ENCODE data around the gene PTGDR. TPM values are rescaled to one million over a fixed set of nuclear protein-coding genes. Genes with fewer than 3 reads are reported as not detected.
A peak's percentile ranks its signal among the peaks of the same experiment; 100 is the strongest.

The PTGDR gene
- total RNA-seq, 4 donors from 2014 or later = 0.23 to 2.0 (median 1.1) TPM

- no peaks in the 10 kb centered on the region for H3K36me3 ChIP-seq
- TF ChIP-seq CTCF (IDR thresholded peaks at IDR 0.05) (no peak), POLR2AphosphoS5 (IDR thresholded peaks at IDR 0.05) (no peak), EP300 (IDR thresholded peaks at IDR 0.05) (no peak), POLR2A (IDR thresholded peaks at IDR 0.05) (no peak)
- H3K4me1 ChIP-seq = no peaks in the 10 kb centered on the region
- no peaks in the 10 kb centered on the region for H3K27me3 ChIP-seq
- no peak overlapping the region for H3K4me3 ChIP-seq
- DNase-seq (ENCODE audit: low spot score in 2 of 2) = no peak
- H3K27ac ChIP-seq = no peak overlapping the region
- no peaks in the 10 kb centered on the region for H3K9me3 ChIP-seq
- WGBS = 98% methylated on average over 6 of the region's 6 CpGs
Measured at GRCh38 chr14:52305014-52305413, 37.5 kb downstream of the PTGDR start.

GRCh38 chr14:52307376-52307775, 39.9 kb downstream of the PTGDR start:
- 84% methylated on average over 4 of the region's 4 CpGs for WGBS
- DNase-seq (ENCODE audit: low spot score in 2 of 2) = no peak
- H3K4me1 ChIP-seq = peaks cover 2% of the 10 kb centered on the region
- TF ChIP-seq POLR2AphosphoS5 (IDR thresholded peaks at IDR 0.05) (no peak), CTCF (IDR thresholded peaks at IDR 0.05) (no peak), POLR2A (IDR thresholded peaks at IDR 0.05) (no peak), EP300 (IDR thresholded peaks at IDR 0.05) (no peak)
- H3K27me3 ChIP-seq = no peaks in the 10 kb centered on the region
- no peak overlapping the region for H3K27ac ChIP-seq
- H3K9me3 ChIP-seq = no peaks in the 10 kb centered on the region
- no peaks in the 10 kb centered on the region for H3K36me3 ChIP-seq
- H3K4me3 ChIP-seq = no peak overlapping the region

- 63% methylated on average over 2 of the region's 2 CpGs for WGBS
- Histone ChIP-seq H3K36me3 (no peaks in the 10 kb centered on the region), H3K4me1 (peaks cover 7% of the 10 kb centered on the region), H3K4me3 (no peak overlapping the region), H3K9me3 (no peaks in the 10 kb centered on the region), H3K27me3 (no peaks in the 10 kb centered on the region), H3K27ac (no peak overlapping the region)
- TF ChIP-seq POLR2A (IDR thresholded peaks at IDR 0.05) = no peak
- TF ChIP-seq CTCF (IDR thresholded peaks at IDR 0.05) = no peak
- no peak for TF ChIP-seq POLR2AphosphoS5 (IDR thresholded peaks at IDR 0.05)
- TF ChIP-seq EP300 (IDR thresholded peaks at IDR 0.05) = no peak
- no peak for DNase-seq (ENCODE audit: low spot score in 2 of 2)
Measured at GRCh38 chr14:52307905-52308304, 40.4 kb downstream of the PTGDR start.

GRCh38 chr14:52310541-52310940, 43.0 kb downstream of the PTGDR start:
- Histone ChIP-seq H3K4me3 (no peak overlapping the region), H3K36me3 (no peaks in the 10 kb centered on the region), H3K27ac (no peak overlapping the region), H3K9me3 (no peaks in the 10 kb centered on the region), H3K27me3 (peaks cover 19% of the 10 kb centered on the region), H3K4me1 (peaks cover 29% of the 10 kb centered on the region)
- 85% methylated on average over 3 of the region's 3 CpGs for WGBS
- TF ChIP-seq POLR2A (IDR thresholded peaks at IDR 0.05) (no peak), POLR2AphosphoS5 (IDR thresholded peaks at IDR 0.05) (no peak), CTCF (IDR thresholded peaks at IDR 0.05) (no peak), EP300 (IDR thresholded peaks at IDR 0.05) (no peak)
- DNase-seq (ENCODE audit: low spot score in 2 of 2) = no peak

- WGBS = 21% methylated on average over 5 of the region's 5 CpGs
- H3K27ac ChIP-seq = peak overlapping the region; percentile 42
- no peak for DNase-seq (ENCODE audit: low spot score in 2 of 2)
- H3K36me3 ChIP-seq = no peaks in the 10 kb centered on the region
- TF ChIP-seq POLR2A (IDR thresholded peaks at IDR 0.05) (no peak), EP300 (IDR thresholded peaks at IDR 0.05) (no peak), POLR2AphosphoS5 (IDR thresholded peaks at IDR 0.05) (no peak)
- H3K27me3 ChIP-seq = peaks cover 22% of the 10 kb centered on the region
- no peaks in the 10 kb centered on the region for H3K9me3 ChIP-seq
- H3K4me3 ChIP-seq = peak overlapping the region; percentile 53
- peaks cover 29% of the 10 kb centered on the region for H3K4me1 ChIP-seq
Measured at GRCh38 chr14:52312931-52313355, 45.4 kb downstream of the PTGDR start.

- TF ChIP-seq EP300 (IDR thresholded peaks at IDR 0.05) (no peak), POLR2A (IDR thresholded peaks at IDR 0.05) (no peak), CTCF (IDR thresholded peaks at IDR 0.05) (no peak), POLR2AphosphoS5 (IDR thresholded peaks at IDR 0.05) (no peak)
- Histone ChIP-seq H3K4me1 (peaks cover 29% of the 10 kb centered on the region), H3K27me3 (peaks cover 22% of the 10 kb centered on the region), H3K27ac (peak overlapping the region; percentile 42), H3K4me3 (peak overlapping the region; percentile 53), H3K36me3 (no peaks in the 10 kb centered on the region), H3K9me3 (no peaks in the 10 kb centered on the region)
- DNase-seq (ENCODE audit: low spot score in 2 of 2) = no peak
- 35% methylated on average over 10 of the region's 10 CpGs for WGBS
Measured at GRCh38 chr14:52313462-52313861, 46.0 kb downstream of the PTGDR start.
